Left ventricle myocardium inferior (tissue), 1 donor: ENCODE results near the gene WDR72. TPM values are rescaled to one million over a fixed set of nuclear protein-coding genes. Genes with fewer than 3 reads are reported as not detected.

Source experiments
- DNase-seq: peaks from one replicate; pipeline ENCODE4 v3.0.0-alpha.2; 2020
- H3K27ac ChIP-seq: fragments of 200-600 bp; replicated peaks from 2 replicates; pipeline ENCODE4 v1.8.0; 2021
- H3K27me3 ChIP-seq: fragments of 200-600 bp; 2 replicates; pipeline ENCODE4 v1.8.0; 2021; ENCODE audit warnings: low read depth
- H3K36me3 ChIP-seq: fragments of 200-600 bp; 2 replicates; pipeline ENCODE4 v1.8.0; 2021
- H3K4me1 ChIP-seq: fragments of 200-600 bp; 2 replicates; pipeline ENCODE4 v1.8.0; 2021
- H3K4me3 ChIP-seq: fragments of 200-600 bp; 2 replicates; pipeline ENCODE4 v1.8.0; 2021; ENCODE audit warnings: mild to moderate bottlenecking, moderate library complexity
- H3K9me3 ChIP-seq: fragments of 200-600 bp; replicated peaks from 2 replicates; pipeline ENCODE4 v1.8.0; 2021
- intact Hi-C: fragments of 100-400 bp; cut with micrococcal nuclease; formaldehyde crosslinking; loops from one replicate; pipeline ENCODE4 v1.11.0; 2022
- total RNA-seq: library from RNA; stranded (reverse); fragmentation: NEBNext Ultra II Directional; extraction: Animal tissue kit (Norgen Biotek cat#: 25700); gene quantifications from one replicate; pipeline ENCODE4 v1.2.1, GENCODE V29; 2021
- TF ChIP-seq, protein P1 (sequence below): fragments of 200-600 bp; IDR thresholded peaks from 2 replicates; pipeline ENCODE4 v1.8.0; 2021; ENCODE audit warnings: antibody characterized with exemption, mild to moderate bottlenecking, borderline replicate concordance
- donor health status: DM: no; HTN: yes; CAD: no; lungs with severe emphysema.

WDR72 gene
- total RNA-seq, 1 donor from 2014 or later, result not detected

DNA sequence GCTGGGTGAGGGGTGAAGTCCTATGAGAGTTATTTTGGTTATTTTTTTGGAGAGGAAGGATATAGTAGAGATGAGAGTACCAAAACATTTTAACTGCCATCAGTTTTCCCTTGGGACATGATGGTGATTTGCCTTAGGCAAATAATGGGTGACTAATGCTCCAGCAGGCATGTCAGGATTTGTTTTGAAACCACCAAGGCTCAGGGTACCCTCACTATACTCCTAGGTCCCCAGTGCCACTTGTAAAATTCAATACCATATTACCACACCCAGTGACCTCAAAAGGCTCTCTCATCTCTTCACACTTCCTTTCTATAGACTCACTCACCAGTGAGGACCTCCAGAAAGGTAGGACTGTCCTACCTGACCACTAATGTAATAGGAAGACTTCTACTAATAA lies 83.6 kb downstream of the WDR72 start:
- H3K4me3 ChIP-seq, result no peak overlapping the region
- no peak for DNase-seq
- no peaks in the 10 kb centered on the region for H3K4me1 ChIP-seq
- no peak overlapping the region for H3K27ac ChIP-seq
- no peaks in the 10 kb centered on the region for H3K27me3 ChIP-seq
- intact Hi-C loops, result no loop called here
- no peaks in the 10 kb centered on the region for H3K9me3 ChIP-seq
- TF ChIP-seq, protein P1, sequence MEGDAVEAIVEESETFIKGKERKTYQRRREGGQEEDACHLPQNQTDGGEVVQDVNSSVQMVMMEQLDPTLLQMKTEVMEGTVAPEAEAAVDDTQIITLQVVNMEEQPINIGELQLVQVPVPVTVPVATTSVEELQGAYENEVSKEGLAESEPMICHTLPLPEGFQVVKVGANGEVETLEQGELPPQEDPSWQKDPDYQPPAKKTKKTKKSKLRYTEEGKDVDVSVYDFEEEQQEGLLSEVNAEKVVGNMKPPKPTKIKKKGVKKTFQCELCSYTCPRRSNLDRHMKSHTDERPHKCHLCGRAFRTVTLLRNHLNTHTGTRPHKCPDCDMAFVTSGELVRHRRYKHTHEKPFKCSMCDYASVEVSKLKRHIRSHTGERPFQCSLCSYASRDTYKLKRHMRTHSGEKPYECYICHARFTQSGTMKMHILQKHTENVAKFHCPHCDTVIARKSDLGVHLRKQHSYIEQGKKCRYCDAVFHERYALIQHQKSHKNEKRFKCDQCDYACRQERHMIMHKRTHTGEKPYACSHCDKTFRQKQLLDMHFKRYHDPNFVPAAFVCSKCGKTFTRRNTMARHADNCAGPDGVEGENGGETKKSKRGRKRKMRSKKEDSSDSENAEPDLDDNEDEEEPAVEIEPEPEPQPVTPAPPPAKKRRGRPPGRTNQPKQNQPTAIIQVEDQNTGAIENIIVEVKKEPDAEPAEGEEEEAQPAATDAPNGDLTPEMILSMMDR, result no peak
- H3K36me3 ChIP-seq, result no peaks in the 10 kb centered on the region

DNA sequence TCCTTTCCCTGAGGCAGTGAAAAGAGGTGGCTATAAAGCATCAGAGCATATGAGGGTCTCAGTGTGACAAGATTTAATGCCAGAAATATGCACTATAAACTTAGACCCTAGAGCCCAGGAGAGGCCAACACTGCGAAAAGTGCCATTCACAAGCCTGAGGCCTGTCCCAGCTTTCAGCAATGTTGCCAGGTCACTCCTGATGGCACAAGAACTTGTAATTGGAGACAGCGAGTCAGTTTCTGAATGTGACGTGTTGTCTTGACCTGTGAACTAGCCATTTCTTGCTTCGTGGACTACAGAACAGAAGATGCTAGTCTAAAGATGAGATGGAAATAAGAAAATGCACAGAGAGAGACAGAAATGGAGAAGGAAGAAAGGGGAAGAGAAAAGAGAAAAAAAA lies 87.9 kb downstream of the WDR72 start:
- Histone ChIP-seq H3K9me3 (no peaks in the 10 kb centered on the region), H3K36me3 (no peaks in the 10 kb centered on the region), H3K4me1 (no peaks in the 10 kb centered on the region), H3K4me3 (no peak overlapping the region), H3K27me3 (no peaks in the 10 kb centered on the region), H3K27ac (no peak overlapping the region)
- TF ChIP-seq, protein P1, result no peak
- intact Hi-C loops, result no loop called here
- no peak for DNase-seq

DNA sequence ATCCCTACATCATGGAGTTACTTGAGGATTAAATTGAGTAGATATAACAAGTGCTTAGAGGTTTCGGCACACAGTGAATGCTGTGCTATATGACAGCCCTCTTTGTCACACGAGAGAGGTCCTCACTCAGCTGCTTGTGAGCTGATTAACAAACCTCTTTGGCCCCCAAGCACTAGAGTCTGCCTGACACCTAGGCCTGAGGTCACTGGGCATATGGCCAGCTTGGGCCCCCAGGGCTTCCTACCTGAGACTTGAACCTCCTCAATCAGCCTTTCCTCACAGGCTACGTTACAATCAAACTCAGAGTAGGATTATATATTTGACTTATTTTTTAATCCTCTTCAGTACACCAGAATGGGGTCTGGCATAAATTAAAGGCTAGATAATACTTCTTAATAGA lies 88.8 kb downstream of the WDR72 start:
- Histone ChIP-seq H3K4me1 (no peaks in the 10 kb centered on the region), H3K36me3 (no peaks in the 10 kb centered on the region), H3K27ac (no peak overlapping the region), H3K27me3 (no peaks in the 10 kb centered on the region), H3K9me3 (no peaks in the 10 kb centered on the region), H3K4me3 (no peak overlapping the region)
- intact Hi-C loops, result no loop called here
- TF ChIP-seq, protein P1, result no peak
- DNase-seq, result no peak

DNA sequence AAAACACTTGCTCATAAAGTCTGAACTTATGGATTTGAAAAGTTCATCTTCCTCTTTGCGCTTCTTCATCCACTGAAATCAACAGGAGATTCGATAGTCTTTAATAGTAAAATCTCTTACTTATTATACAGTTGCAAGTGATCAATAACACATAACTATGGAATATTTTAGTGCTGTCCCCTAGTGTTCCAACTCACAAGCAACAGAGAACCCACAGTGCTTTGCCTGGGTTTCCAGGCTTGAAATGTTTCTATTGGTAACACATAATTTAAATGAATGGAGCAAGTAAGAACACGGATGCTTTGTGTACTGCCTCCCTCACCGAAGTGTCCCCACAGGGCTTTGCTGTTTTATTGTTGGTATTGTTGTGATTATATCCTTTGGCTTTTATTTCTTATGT lies 93.5 kb downstream of the WDR72 start:
- no peaks in the 10 kb centered on the region for H3K36me3 ChIP-seq
- TF ChIP-seq, protein P1, result no peak
- intact Hi-C loops, result no loop called here

DNA sequence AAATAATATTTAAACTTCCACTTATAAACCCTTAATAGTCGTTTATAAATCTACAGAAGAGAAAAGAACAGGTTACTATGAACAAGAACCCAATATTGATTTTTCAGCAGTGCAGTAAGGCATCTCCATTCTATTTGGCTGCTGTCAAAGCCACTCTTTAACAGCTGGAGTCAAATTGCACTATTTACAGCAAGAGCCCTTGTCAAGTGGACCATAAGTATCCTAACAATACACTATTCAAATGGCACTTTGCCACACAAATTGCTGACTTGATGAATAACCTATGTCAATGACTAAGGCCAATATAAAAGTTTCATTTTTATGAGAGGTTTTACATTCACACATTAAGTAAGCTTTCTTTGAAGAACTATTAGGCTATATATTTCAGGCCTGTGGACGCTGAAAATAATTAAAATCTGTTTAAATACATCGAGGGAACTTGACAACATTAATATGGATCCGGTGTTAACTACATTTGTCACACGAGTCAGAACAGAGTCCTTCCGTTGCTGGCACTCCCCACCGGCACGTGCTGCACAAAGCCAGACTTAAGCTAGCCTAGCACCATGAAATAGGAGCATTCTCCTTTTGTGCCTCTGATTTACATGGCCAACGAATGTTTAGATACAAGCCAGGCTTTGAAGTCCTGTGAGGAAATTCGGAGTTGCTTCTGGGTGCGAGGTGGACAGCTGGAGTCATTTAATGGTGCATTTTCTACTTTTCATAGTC lies 100.5 kb downstream of the WDR72 start:
- H3K4me1 ChIP-seq, result no peaks in the 10 kb centered on the region
- TF ChIP-seq, protein P1, result no peak
- H3K27me3 ChIP-seq, result no peaks in the 10 kb centered on the region
- intact Hi-C loops, result no loop called here
- H3K4me3 ChIP-seq, result no peak overlapping the region
- no peak overlapping the region for H3K27ac ChIP-seq
- H3K36me3 ChIP-seq, result no peaks in the 10 kb centered on the region
- H3K9me3 ChIP-seq, result no peaks in the 10 kb centered on the region
- no peak for DNase-seq

More for the DNA sequence above, 93.5 kb downstream of the WDR72 start:
- DNase-seq, result no peak
- Histone ChIP-seq H3K4me1 (no peaks in the 10 kb centered on the region), H3K4me3 (no peak overlapping the region), H3K9me3 (no peaks in the 10 kb centered on the region), H3K27me3 (no peaks in the 10 kb centered on the region), H3K27ac (no peak overlapping the region)
